Anterior cingulate cortex (tissue), 58 donors: ENCODE measurements around the gene AGAP1.
"Not testable (repeated sequence)": the region's sequence is repeated elsewhere in the genome, so short reads cannot be mapped to it uniquely, and the experiment has no call there.

Source experiments
- DNase-seq, 58 donors: peaks; one replicate each; lab custom pipeline; 2025; lab: John Stamatoyannopoulos, UW

Gene AGAP1

DNA sequence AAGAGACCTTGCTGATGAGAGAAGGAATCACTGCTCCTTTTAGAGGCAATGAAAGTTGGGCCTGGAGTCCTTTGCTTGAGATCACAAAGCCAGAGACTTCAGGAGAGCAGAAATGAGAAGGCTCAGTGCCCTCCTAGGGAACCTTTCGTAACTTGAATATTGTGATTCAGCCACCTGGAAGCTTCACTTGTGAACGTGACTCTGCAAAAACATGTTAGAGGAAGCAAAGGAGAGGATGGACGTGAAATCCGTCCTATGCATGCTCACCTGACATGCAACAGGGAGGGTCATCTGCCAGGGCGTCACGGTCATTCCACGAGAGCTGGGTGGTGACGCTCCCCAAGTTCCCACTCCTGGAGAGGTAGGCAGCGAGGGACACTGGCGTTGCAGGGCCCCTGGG is 243.6 kb downstream of the AGAP1 start:
- DNase-seq: no peak

DNA sequence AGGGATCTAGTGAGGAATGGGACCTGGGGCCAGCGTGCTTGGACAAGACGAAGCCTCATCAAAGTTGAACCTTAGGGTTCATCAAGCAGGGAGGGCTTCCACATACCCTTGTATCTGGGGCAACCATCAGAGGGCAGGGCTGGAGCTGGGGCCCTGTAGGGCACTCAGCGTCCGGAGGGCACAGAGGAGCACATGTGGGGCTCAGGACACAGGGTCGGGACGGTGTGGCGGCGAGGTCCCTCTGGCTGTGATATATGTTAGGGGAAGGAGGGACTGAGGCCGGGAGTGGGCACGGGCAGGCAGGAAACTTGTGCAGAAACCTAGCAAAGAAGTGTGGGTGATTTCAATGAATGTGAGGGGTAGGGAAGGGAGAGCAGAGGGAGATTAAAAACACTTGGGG is 244.0 kb downstream of the AGAP1 start:
- DNase-seq: no peak

DNA sequence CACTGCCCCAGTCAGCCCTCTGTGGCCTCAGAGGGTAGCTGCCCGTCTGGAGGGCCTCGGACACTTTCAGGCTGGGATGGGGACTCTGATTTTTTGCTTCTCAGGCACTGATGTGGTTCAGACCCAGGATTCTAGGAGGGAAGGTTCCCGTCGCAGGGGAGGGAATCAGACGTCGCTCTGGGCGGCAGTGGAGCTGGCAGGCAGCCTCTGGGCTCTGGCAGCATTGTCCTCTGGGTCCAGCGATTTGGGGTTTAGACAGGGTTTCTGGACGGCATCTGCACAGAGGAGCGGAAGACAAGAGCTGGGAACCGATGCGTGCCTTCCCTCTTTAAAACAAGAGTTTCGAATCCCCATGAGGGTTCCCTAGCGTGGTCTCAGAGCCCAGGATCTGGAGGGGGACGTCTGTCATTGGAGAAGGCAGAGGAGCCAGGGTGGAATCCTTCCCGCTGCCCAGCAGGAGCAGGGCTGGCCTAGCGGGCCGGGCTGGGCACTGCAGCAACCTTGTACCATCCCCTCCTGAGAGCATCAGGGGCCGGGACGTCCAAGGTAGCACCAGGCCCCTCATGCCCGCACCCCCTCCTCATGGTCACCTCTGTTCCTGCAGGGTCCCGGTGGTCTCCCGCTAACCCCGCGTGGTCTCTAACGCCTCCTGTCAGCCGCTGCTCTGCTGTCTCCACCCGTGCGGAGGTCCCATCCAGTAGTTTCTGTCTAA is 246.0 kb downstream of the AGAP1 start:
- DNase-seq: no peak

DNA sequence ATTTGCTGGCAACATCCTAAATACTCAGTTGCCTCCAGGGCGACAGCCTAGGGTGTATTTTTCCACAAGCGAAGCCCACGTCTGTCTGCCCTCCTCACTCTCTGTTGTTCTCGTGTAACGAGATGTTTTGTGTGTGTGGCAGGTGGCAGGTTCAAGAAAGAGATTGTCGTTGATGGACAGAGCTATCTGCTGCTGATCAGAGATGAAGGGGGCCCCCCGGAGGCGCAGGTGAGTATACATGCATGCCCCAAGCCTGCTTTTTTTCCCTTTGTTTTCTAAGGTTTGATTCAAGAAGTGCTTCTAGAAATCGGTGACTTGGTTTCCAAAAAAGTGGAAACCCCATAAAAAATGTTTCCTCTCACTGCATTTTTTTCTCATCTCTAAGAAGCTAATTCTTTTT is 247.0 kb downstream of the AGAP1 start:
- peak in 4 of 58 donors; percentile 13 to 38 (median 24) for DNase-seq

DNA sequence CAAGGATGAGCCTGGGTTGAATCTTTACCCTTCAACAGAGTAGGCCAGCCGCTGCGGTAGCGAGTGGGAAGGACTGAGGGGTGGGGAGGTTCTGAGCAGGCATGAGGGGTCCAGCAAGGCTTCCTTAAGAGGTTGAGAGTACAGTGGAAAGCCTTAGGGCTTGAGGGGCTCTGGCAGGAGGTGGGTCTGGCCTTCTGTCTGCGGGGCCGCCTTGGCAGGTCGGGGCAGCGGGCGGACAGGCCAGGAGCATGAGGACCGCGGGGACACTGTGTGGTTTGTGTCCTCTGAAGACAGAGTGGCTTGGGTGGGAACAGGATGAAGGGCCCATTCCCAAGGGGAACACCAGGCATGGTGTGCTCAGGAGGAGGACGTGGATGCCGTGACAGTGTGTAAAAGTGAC is 250.3 kb downstream of the AGAP1 start:
- no peak for DNase-seq

DNA sequence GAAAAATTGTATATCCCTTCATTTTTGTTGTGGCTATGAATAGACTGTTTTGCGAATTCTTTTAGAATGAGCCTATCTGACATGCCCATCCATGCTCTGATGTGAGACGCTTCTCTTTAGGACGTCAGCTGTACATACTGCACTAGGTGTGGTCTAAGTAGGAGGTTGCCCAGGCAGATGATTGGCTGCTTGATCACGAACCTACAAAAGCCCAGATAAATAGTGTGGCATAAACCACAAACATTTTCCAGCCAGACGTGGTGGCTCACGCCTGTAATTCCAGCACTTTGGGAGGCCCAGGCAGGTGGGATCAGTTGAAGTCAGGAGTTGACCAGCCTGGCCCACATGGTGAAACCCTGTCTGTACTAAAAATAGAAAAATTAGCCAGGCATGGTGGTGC is 251.8 kb downstream of the AGAP1 start:
- DNase-seq: no peak

DNA sequence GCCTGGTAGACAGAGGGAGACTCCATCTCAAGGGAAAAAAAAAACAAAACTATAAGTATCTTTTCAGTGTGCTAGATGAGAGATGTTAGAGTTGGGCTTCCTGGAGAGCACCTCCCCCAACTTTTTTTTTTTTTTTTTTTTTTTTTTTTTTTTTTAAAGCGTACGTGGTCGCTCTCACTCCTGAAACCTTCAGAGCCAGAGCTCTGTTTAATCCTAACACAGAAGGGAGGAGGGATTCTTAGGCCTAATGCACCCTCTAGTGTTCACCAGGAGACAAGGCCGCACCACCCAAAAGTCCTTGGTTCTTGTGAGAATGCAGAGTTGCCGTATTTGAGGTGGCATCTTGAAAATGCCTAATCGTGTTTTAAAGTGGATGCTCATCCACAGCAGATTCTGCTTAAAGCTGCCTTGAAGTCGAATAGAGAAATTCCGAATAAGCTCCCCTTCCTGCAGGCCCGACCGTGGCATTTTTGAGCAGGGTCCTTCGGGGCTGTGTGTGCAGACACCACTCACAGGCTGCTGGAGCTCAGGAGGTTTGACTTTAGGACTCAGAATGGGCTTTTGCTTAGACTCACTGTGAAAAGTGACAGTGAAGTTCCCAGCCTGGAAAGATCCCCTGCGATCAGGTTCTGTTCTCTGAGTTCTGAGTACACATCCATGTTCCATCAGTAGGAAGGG is 252.6 kb downstream of the AGAP1 start:
- peak in 42 of 58 donors; percentile 7 to 80 (median 42) for DNase-seq

DNA sequence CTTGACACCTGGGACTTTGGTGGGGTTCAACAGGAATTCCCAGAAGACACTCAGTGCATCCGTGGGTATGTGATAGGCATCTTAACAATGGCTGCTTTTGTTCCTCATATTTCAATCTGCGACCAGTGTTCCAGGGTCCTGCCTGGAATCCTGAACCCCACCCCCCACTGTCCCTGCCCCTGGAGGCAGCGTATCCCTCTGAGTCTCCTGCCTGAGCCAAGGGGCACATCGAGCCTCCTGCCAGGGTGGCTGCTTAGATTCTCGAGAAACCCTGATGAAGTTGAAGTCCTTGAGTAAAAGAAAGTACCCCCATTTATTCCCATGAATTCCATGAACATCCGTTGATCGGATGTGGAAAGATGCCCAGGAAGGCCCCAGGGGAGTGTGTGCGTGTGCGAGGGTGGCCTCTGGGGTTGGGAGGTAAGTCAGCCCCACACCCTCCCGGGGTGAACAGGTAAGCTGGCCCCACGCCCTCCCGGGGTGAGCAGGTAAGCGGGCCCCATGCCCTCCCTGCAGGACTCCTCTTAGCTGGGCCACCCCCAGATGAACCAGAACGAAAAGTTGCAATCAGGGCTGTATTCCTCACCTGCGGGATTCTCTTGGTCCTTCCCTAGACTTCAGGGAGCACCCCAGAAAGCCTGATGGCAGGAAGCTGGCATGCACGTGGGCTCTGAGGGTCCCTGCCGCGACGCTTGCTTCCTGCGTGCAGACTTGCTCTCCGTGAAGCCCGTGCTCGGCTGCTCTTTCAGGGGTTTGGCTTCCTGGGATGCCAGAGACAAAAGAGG is 253.3 kb downstream of the AGAP1 start:
- no peak for DNase-seq

DNA sequence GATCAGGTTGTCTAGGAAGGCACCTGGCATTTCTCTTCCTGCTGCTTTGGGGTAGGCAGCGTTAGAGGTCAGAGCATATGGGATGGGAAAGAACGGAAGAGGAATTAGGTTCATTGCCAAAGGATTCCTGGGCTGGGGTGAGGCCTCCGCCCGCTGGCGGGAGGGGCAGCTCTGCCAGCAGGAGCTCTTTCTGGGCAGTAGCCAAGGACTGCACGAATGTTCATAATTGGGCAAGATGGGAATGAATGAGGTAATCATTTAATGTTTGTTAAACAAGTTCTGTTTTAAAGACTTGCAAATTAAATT is 253.9 kb downstream of the AGAP1 start:
- DNase-seq: peak in 1 of 58 donors; percentile 36

DNA sequence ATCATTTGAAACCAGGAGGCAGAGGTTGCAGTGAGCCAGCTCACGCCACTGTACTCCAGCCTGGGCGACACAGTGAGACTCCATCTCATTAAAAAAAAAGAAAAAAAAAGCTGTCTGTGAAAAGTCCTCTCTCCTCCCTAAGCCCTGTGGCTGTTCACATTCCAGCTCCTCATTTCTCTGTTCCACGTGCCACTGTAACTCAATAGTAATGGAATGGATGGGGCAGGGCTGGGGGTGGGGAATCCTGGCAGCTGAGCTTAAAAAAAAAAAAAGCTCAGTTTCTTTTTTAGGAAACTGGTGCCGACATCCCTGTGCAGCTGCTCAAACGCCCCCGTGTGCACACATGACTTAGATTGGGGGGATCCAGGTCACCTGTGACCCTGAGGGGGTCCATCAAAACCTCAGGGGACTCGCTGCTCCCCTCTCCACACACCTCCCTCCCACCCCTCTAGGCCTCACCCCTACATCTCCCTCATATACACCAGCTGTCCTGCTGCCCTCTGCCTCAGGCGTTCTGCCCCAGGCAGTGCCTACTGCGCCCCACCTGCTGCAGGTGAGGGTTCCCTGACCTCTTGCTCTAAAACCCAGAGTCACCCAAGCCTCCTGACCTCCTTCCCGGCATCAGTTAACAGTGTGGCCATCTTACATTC is 255.4 kb downstream of the AGAP1 start:
- DNase-seq: no peak

DNA sequence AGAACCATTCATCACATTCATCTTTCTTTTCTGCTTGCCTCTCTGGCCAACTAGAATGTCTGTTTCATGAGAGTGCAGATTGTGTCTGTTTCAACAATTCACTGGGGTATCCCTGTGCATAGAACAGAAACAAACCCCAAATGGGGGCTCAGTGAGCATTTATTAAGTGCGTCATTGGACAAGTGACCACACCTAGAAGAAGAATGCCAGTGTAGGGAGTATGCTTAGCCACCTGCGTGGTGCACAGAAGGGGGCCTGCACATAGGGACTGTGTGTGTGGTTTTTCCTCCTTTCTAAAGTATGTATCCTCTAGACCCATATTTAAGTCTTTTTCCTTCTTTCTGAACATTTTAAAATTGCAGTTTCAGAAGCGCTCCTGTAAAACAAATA is 255.9 kb downstream of the AGAP1 start:
- DNase-seq: no peak

DNA sequence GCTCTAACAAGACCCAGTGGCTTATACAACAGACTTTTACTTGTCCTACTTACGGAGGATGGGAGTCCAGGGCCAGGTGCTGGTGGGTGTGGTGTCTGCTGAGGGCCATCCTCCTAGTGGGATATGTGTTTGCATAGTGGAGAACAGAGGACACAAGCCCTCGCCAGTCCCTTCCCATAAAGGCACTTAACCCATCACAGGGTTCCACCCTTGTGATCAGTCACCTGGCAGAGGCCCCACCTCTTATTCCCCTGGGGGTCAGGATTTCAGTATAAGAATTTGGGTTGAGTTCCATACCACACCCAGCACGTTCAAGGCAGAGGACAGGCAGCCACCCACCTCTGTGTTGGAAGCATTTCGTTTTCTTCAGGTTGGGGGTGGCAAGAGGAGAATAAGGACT is 259.0 kb downstream of the AGAP1 start:
- no peak for DNase-seq

DNA sequence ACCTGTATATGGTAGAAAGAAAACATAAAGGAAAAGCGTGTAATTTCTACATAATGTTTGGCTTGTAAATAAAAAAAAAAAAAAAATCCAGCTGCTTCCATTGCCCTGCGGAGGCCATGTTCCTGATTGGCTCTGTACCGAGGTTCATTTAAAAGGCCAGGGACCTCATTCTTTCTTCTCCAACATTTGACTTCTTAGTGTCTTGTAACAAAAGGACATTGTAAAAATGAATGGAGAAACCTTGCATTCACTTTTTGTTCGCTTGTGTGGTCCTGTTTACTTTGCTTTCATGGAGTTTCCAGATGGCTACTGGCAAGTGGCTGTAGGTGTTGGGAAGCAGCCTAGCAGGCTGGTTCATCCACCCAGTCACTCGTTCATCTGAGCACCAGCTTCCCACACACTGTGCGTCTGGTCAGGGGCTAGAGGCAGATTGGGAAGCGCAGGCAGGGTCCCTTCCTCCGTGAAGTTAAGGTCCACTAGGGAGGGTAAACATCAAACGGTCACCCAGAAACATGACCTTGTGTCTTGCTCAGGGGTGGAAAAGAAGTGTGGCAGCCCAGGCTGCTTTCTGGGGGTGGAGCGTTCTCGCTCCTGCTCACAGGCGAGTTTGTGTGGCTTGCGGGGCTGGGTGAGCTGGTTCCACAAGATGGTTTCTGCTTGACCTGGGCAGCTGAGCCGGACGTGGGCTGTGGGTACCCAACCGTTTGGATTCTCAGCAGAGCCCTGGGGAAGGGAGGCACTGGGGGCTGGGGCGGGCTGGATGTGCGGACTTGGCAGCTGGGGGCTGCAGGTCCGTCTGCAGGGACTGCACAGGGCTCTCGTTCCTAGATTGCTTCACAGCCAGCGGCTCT is 260.7 kb downstream of the AGAP1 start:
- peak in 2 of 58 donors; percentile 19 to 28 for DNase-seq

DNA sequence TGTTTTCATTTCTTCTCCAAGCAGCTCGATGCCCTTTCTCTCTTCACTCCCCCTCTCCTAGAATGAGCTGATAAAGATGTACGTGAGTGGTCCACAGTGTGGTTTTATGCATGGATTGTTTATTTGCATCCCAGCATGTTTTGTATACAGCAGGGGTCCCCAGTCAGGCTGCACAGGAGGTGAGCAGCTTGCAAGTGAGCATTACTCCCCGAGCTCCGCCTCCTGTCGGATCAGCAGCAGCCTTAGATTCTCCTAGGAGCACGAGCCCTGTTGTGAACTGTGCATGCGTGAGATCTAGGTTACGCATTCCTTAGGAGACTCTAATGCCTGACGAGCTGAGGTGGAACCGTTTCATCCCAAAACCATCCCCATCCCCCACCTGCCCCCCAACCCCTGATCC is 262.6 kb downstream of the AGAP1 start:
- DNase-seq: no peak

DNA sequence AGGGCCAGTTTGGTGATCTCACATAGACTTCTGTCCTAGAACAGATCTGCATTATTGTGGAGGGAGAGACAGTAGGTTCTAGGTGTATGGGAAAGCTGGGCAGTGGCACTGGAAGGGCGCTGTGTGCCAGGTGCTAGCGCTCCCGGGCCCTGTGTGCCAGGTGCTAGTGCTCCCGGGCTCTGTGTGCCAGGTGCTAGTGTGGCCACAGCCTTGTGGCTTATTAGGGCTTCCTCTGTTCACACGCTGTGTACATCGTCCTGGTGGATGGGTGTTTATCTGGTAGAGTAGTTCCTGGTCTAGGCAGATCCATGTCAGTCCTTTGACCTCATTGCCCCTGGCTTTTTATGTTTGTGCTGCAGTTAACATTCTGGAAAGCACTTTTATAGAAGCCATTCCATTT is 263.4 kb downstream of the AGAP1 start:
- no peak for DNase-seq

DNA sequence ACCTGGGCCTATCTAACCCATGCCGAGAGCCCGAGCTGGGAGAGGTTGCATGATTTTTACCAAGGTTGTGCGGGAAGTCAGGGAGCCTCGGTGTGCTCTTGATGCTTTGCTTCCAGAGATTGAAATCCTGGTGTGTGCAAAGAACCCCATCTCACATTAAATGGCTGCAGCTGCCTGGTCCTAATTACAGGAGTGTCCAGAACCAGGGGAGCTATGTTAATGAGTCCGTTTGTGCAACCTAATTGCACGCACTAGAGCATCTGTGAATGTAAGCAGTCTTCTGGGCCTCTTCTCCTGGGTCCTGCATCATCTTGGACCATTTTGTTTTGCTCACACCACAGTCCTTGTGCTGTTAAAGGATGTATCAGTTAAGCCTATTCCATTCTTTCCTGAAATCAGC is 263.8 kb downstream of the AGAP1 start:
- DNase-seq: no peak

DNA sequence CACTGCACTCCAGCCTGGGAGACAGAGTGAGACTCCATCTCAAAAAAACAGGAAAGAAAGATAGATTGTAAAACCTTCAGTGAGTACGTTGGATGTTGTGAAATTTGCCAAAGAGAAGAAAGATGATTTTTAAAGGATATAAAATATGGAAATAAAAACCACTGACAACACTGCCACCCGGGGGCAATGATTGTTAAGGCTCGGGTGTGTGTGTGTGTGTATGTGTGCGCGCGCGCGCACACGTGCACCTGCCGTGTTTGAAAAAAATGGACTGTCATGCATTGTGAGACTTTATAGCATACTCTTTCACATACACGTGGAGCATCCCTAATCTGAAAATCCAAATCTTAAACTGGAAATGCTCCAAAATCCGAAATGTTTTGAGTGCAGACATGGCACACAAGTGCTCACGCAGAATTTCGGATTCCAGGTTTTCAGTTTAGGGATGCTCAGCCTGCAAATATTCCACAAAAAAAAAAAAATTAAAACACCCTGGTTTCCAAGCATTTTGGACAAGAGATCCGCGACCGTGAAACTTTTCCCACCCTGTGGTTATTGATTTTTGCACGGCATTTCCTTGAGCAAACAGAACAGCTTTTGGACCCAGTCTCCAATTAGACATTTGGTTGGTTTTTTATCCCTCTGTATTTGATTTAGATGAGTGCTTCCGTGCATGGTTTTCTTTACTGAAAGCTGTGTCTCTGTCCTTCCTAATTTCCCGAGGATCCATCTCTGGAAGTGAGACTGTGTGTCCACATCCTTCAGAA is 269.2 kb downstream of the AGAP1 start:
- no peak for DNase-seq

DNA sequence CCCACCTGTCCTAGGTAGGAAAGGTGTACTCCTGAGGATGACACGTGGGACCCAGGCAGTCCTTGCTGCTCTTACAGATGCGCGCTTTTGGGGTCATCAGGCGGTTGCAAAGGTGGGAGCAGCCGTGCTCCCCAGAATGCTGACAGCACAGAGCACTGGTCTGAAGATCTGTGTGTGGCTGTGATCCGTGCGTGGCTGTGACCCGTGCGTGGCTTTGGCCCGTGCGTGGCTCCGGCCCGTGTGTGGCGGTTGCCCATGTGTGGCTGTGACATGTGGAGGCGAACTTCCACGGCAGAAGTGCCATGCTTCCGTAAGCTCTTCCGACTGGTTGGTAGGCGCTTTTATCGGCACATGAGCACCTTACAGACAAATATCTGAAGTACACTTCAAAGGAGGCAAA is 270.0 kb downstream of the AGAP1 start:
- DNase-seq: no peak

DNA sequence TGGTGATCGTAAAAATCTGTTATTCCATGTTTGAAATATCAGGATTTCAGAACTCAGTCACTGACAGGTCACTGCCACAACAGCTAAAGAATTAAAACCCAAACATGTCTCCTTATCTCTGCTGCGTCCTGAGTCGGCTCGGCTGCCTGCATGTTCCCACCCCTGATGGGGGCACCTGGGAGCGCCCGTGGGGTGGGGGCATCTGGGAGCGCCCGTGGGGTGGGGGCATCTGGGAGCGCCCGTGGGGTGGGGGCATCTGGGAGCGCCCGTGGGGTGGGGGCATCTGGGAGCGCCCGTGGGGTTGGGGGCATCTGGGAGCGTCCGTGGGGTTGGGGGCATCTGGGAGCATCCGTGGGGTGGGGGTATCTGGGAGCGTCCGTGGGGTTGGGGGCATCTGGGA is 270.6 kb downstream of the AGAP1 start:
- not testable (repeated sequence) for DNase-seq
